Liver (tissue), 9 donors: ENCODE results near the gene AFDN. TPM values are rescaled to one million over a fixed set of nuclear protein-coding genes. Genes with fewer than 3 reads are reported as not detected.

Source experiments
- DNase-seq: peaks from one replicate; pipeline ENCODE4 v3.0.0-alpha.2; 2017; ENCODE audit warnings: low spot score
- H3K27ac ChIP-seq, 2 donors: one replicate each; pipeline ENCODE4 v1.7.0; 2013; ENCODE audit warnings: inconsistent platforms in 2 of 2, low read length in 2 of 2, control low read depth in 1 of 2, low read depth in 1 of 2, mild to moderate bottlenecking in 1 of 2
- H3K27me3 ChIP-seq, 4 donors: one replicate each; pipeline versions ENCODE4 v1.6.1 to v1.7.0; 2013; ENCODE audit warnings: low read length in 3 of 4, inconsistent platforms in 1 of 4, mild to moderate bottlenecking in 1 of 4, moderate library complexity in 1 of 4; ENCODE audit not compliant: control insufficient read depth in 4 of 4, insufficient read depth in 4 of 4
- H3K36me3 ChIP-seq, 4 donors: one replicate each; pipeline versions ENCODE4 v1.6.1 to v1.7.0; 2013; ENCODE audit warnings: low read length in 3 of 4, mild to moderate bottlenecking in 3 of 4, low read depth in 1 of 4, moderate library complexity in 1 of 4; ENCODE audit not compliant: control insufficient read depth in 4 of 4, insufficient read depth in 3 of 4
- H3K4me1 ChIP-seq, 4 donors: one replicate each; pipeline versions ENCODE4 v1.6.1 to v1.7.0; 2013; ENCODE audit warnings: low read length in 3 of 4, mild to moderate bottlenecking in 3 of 4, moderate library complexity in 1 of 4; ENCODE audit not compliant: control insufficient read depth in 4 of 4, insufficient read depth in 4 of 4
- H3K4me3 ChIP-seq, 3 donors: one replicate each; pipeline versions ENCODE4 v1.6.1 to v1.7.0; 2013; ENCODE audit warnings: low read length in 3 of 3, control low read depth in 1 of 3, low read depth in 1 of 3, mild to moderate bottlenecking in 1 of 3
- H3K9ac ChIP-seq, 2 donors: one replicate each; pipeline ENCODE4 v1.7.0; 2013; ENCODE audit warnings: low read length in 2 of 2, mild to moderate bottlenecking in 2 of 2, moderate library complexity in 2 of 2, control low read depth in 1 of 2, low read depth in 1 of 2
- H3K9me3 ChIP-seq, 4 donors: one replicate each; pipeline versions ENCODE4 v1.6.1 to v1.7.0; 2013; ENCODE audit warnings: low read length in 3 of 4; ENCODE audit not compliant: control insufficient read depth in 4 of 4
- EGR1 ChIP-seq, 2 donors: IDR thresholded peaks; 2 replicates each; pipeline ENCODE4 v1.6.1; 2016 to 2018; ENCODE audit warnings: antibody characterized with exemption in 2 of 2, low read depth in 2 of 2
- FOXA1 ChIP-seq: IDR thresholded peaks from 2 replicates; pipeline ENCODE4 v1.6.1; 2016; ENCODE audit warnings: antibody characterized with exemption
- HNF4G ChIP-seq: IDR thresholded peaks from 2 replicates; pipeline ENCODE4 v1.6.1; 2016; ENCODE audit warnings: antibody characterized with exemption
- JUND ChIP-seq, 2 donors: IDR thresholded peaks; 2 replicates each; pipeline ENCODE4 v1.6.1; 2016; ENCODE audit warnings: antibody characterized with exemption in 2 of 2
- NR2F2 ChIP-seq: IDR thresholded peaks from 2 replicates; pipeline ENCODE4 v1.6.1; 2016; ENCODE audit warnings: antibody characterized with exemption
- RAD21 ChIP-seq, 2 donors: IDR thresholded peaks; 2 replicates each; pipeline ENCODE4 v1.6.1; 2016; ENCODE audit warnings: antibody characterized with exemption in 2 of 2, mild to moderate bottlenecking in 2 of 2
- SP1 ChIP-seq: IDR thresholded peaks from 2 replicates; pipeline ENCODE4 v1.6.1; 2018; ENCODE audit warnings: antibody characterized with exemption, mild to moderate bottlenecking
- TAF1 ChIP-seq: conservative IDR thresholded peaks from 2 replicates; pipeline ENCODE4 v1.6.1; 2016; ENCODE audit warnings: antibody characterized with exemption, mild to moderate bottlenecking
- WGBS: extraction: QIAGEN DNeasy Blood & Tissue Kit; methylation state at CpG from one replicate; pipeline ENCODE4 v1.1.7; 2013; 5-methylcytosine and 5-hydroxymethylcytosine counted together
- polyA plus RNA-seq, 2 donors: library from polyadenylated mRNA; stranded (reverse) in 1 of 2; unstranded in 1 of 2; fragments of 200-250 nt in 1 of 2; fragments of >200 nt in 1 of 2; fragmentation: Nextera tagmentation in 1 of 2; extraction: Ambion mirVana in 1 of 2; gene quantifications; one replicate each; pipeline versions ENCODE4 v1.2.1 to v1.2.3, GENCODE V29; 2013 to 2015
- total RNA-seq, 2 donors: library from RNA; depleted of rRNA; stranded (reverse); fragments of >200 nt; gene quantifications; one replicate each; pipeline ENCODE4 v1.2.3, GENCODE V29; 2014
- TF ChIP-seq, protein P1 (sequence below): fragments of 150-350 bp; IDR thresholded peaks from 2 replicates; pipeline ENCODE4 v1.5.1; 2017; ENCODE audit warnings: improper control_type of control experiment, low read depth, low read length; ENCODE audit not compliant: missing input control
- TF ChIP-seq, protein P2 (sequence below): IDR thresholded peaks from 2 replicates; pipeline ENCODE4 v1.6.1; 2016; ENCODE audit warnings: antibody characterized with exemption
- TF ChIP-seq, protein P3 (sequence below): IDR thresholded peaks from 2 replicates; pipeline ENCODE4 v1.6.1; 2016; ENCODE audit warnings: antibody characterized with exemption
- TF ChIP-seq, protein P4 (sequence below): IDR thresholded peaks from 2 replicates; pipeline ENCODE4 v1.6.1; 2016; ENCODE audit warnings: antibody characterized with exemption, mild to moderate bottlenecking
- TF ChIP-seq, protein P5 (sequence below): IDR thresholded peaks from 2 replicates; pipeline ENCODE4 v1.6.1; 2016; ENCODE audit warnings: antibody characterized with exemption
- donor health status: healthy.
- donor health status: healthy.
- donor health status: healthy.
- donor health status: healthy.
- donor health status: healthy.

Gene AFDN
- total and polyA plus RNA-seq, 4 donors: 21.3 to 145 (median 29.3) TPM

DNA sequence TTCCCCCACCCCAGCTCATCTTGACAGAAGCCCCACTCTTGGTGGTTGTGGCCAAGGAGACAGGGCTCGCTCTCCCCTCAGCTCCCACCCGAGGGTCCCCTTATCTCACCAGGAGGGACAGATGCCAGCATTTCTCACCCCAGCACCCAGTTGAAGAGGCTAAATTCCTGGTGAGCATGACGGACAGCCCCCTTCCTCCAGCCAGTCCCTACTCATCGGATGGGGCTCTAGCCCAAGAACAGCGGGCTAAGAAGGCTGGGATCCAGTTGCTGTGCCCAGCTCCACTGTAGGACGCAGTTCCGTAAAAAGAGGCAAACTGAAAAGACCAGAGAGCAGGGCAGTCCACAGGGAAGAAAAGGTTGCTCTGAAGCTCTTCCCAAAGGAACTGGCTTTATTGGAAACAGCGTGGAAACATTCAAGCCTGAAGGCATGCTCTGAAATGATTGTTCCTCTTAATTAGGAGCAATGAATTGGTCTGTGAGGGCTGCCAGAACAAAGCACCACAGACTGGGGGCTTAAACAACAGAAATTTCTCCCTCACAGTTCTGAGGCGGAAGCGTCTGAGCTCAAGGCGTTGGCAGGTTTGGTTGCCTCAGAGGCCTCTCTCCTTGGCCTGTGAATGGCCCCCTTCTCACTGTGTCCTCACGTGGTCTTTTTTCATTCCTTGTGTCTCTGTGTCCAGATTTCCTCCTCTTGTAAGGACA lies 152.9 kb downstream of the AFDN start (continued):
- TF ChIP-seq, protein P1, sequence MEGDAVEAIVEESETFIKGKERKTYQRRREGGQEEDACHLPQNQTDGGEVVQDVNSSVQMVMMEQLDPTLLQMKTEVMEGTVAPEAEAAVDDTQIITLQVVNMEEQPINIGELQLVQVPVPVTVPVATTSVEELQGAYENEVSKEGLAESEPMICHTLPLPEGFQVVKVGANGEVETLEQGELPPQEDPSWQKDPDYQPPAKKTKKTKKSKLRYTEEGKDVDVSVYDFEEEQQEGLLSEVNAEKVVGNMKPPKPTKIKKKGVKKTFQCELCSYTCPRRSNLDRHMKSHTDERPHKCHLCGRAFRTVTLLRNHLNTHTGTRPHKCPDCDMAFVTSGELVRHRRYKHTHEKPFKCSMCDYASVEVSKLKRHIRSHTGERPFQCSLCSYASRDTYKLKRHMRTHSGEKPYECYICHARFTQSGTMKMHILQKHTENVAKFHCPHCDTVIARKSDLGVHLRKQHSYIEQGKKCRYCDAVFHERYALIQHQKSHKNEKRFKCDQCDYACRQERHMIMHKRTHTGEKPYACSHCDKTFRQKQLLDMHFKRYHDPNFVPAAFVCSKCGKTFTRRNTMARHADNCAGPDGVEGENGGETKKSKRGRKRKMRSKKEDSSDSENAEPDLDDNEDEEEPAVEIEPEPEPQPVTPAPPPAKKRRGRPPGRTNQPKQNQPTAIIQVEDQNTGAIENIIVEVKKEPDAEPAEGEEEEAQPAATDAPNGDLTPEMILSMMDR: no peak

DNA sequence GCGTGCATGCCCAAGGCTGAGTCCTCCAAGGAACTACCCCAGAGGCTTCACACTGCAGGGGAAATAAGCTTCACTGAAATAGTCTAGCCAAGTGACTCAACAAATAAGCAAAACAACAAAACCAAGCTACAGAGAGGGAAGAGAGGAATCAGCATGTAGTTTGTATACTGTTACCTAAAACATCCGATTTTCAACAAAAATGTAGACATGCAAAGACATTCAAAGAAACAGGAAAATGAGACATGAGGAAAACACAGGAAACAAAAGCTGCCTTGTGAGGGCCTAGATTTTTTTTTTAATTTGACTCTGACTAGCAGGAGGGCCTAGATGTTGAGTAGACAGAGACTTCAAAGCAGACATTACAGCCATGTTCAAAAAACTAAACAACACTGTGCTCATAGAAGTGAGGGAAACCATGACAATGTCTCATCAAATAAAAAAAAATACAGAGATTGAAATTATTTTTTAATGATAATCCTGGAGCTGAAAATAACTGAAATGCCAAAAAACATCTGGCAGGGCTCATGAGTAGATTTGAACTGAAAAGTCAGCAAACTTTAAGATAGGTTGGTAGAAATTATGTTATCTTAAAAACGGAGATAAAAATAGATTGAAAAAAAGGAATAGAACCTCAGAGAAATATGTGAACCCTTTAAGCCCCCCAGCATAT lies 154.3 kb downstream of the AFDN start:
- no peak overlapping the region for H3K4me3 ChIP-seq

More for the DNA sequence above, 154.3 kb downstream of the AFDN start:
- no peaks in the 10 kb centered on the region for H3K36me3 ChIP-seq
- H3K9me3 ChIP-seq: no peaks in the 10 kb centered on the region
- no peaks in the 10 kb centered on the region for H3K27me3 ChIP-seq
- DNase-seq: no peak
- H3K27ac ChIP-seq: no peak overlapping the region
- no peak overlapping the region for H3K9ac ChIP-seq
- no peaks in the 10 kb centered on the region for H3K4me1 ChIP-seq
- WGBS: 83% methylated on average over 3 of the region's 3 CpGs
- no peak for TF ChIP-seq NR2F2
- no peak for TF ChIP-seq JUND (IDR thresholded peaks at IDR 0.05)
- TF ChIP-seq, protein P2, sequence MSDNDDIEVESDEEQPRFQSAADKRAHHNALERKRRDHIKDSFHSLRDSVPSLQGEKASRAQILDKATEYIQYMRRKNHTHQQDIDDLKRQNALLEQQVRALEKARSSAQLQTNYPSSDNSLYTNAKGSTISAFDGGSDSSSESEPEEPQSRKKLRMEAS: no peak
- no peak for TF ChIP-seq RAD21 (IDR thresholded peaks at IDR 0.05)
- TF ChIP-seq, protein P3, sequence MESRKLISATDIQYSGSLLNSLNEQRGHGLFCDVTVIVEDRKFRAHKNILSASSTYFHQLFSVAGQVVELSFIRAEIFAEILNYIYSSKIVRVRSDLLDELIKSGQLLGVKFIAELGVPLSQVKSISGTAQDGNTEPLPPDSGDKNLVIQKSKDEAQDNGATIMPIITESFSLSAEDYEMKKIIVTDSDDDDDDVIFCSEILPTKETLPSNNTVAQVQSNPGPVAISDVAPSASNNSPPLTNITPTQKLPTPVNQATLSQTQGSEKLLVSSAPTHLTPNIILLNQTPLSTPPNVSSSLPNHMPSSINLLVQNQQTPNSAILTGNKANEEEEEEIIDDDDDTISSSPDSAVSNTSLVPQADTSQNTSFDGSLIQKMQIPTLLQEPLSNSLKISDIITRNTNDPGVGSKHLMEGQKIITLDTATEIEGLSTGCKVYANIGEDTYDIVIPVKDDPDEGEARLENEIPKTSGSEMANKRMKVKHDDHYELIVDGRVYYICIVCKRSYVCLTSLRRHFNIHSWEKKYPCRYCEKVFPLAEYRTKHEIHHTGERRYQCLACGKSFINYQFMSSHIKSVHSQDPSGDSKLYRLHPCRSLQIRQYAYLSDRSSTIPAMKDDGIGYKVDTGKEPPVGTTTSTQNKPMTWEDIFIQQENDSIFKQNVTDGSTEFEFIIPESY: no peak
- TF ChIP-seq, protein P4, sequence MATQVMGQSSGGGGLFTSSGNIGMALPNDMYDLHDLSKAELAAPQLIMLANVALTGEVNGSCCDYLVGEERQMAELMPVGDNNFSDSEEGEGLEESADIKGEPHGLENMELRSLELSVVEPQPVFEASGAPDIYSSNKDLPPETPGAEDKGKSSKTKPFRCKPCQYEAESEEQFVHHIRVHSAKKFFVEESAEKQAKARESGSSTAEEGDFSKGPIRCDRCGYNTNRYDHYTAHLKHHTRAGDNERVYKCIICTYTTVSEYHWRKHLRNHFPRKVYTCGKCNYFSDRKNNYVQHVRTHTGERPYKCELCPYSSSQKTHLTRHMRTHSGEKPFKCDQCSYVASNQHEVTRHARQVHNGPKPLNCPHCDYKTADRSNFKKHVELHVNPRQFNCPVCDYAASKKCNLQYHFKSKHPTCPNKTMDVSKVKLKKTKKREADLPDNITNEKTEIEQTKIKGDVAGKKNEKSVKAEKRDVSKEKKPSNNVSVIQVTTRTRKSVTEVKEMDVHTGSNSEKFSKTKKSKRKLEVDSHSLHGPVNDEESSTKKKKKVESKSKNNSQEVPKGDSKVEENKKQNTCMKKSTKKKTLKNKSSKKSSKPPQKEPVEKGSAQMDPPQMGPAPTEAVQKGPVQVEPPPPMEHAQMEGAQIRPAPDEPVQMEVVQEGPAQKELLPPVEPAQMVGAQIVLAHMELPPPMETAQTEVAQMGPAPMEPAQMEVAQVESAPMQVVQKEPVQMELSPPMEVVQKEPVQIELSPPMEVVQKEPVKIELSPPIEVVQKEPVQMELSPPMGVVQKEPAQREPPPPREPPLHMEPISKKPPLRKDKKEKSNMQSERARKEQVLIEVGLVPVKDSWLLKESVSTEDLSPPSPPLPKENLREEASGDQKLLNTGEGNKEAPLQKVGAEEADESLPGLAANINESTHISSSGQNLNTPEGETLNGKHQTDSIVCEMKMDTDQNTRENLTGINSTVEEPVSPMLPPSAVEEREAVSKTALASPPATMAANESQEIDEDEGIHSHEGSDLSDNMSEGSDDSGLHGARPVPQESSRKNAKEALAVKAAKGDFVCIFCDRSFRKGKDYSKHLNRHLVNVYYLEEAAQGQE: no peak
- TF ChIP-seq FOXA1: no peak
- no peak for TF ChIP-seq SP1
- TF ChIP-seq, protein P5, sequence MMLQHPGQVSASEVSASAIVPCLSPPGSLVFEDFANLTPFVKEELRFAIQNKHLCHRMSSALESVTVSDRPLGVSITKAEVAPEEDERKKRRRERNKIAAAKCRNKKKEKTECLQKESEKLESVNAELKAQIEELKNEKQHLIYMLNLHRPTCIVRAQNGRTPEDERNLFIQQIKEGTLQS: no peak
- TF ChIP-seq, protein P1: no peak
- no peak for TF ChIP-seq HNF4G
- no peak for TF ChIP-seq TAF1
- TF ChIP-seq EGR1 (IDR thresholded peaks at IDR 0.05; ENCODE audit: low read depth in 2 of 2): no peak
